C4-2B (cell line): ENCODE data around the gene SUPT6H.

Experiments
- H3K27ac ChIP-seq: fragments of 450-650 bp; 2 replicates; pipeline ENCODE4 v1.5.1; 2017
- ZFX ChIP-seq: fragments of 450-650 bp; IDR thresholded peaks from 2 replicates; pipeline ENCODE4 v1.6.1; 2017
- TF ChIP-seq, protein P1 (sequence below): fragments of 450-650 bp; conservative IDR thresholded peaks from 2 replicates; pipeline ENCODE4 v1.5.1; 2017; ENCODE audit warnings: mild to moderate bottlenecking

Gene SUPT6H

DNA sequence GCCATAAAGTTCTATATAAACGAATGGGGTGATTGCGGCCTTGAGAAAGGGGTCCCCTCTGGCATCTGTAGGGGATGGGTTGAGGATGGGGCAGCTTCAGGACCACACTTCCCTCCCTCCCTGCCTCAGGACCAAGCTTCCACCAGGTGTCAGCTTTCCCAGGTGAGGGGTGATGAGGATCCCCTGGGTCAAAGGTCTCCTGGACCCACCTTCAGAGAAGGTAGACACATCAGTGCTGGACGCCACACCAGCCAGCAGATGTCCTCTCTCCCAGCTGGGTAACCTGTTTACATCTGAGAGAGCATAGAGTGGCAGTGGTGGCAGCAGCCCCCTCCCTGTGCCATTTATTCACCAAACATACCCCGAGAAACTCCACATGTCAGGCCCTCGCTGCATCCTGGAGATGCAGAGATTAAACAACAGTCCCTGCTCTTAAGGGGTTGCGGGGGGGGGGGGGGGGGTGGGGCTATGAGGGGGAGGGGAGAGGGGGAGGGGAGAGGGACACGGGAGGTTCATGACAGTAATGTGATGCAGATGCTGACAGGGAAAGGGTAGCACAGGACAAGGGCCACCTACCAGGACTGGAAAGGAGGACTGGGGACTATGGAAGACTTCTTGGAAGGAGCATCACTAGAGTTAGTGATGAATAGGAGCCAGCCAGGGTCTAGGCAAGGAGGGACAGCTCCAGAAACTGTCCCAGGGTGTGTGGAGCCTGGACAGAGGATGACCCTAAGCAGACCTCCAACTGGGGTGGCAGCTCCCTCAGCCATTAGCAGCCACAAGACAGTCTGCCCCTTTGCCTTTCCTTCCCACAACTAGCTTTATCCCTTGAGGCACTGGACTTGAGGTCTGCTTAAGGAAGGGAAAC, 44.7 kb downstream of the SUPT6H start:
- H3K27ac ChIP-seq = no peak overlapping the region
- TF ChIP-seq, protein P1, sequence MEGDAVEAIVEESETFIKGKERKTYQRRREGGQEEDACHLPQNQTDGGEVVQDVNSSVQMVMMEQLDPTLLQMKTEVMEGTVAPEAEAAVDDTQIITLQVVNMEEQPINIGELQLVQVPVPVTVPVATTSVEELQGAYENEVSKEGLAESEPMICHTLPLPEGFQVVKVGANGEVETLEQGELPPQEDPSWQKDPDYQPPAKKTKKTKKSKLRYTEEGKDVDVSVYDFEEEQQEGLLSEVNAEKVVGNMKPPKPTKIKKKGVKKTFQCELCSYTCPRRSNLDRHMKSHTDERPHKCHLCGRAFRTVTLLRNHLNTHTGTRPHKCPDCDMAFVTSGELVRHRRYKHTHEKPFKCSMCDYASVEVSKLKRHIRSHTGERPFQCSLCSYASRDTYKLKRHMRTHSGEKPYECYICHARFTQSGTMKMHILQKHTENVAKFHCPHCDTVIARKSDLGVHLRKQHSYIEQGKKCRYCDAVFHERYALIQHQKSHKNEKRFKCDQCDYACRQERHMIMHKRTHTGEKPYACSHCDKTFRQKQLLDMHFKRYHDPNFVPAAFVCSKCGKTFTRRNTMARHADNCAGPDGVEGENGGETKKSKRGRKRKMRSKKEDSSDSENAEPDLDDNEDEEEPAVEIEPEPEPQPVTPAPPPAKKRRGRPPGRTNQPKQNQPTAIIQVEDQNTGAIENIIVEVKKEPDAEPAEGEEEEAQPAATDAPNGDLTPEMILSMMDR = no peak
- no peak for TF ChIP-seq ZFX

DNA sequence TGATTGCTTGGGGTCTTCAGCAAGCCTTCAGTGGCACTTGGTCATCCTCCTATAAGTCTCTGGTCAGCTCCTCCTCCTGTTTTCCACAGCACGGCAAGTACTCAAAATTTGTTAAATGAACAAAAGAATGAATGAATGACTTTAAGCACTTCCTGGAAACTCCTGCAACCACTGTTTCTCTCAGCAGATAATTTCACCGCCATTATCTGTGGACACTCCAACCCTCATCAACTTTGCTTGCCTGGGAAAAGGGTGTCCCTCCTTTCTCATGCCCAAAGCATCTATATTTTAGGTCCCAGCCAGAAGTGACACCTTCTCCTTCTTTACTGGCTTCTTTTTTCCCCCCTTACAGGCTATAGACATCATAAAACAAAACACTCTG, 45.3 kb downstream of the SUPT6H start:
- TF ChIP-seq, protein P1 = no peak
- no peak for TF ChIP-seq ZFX

DNA sequence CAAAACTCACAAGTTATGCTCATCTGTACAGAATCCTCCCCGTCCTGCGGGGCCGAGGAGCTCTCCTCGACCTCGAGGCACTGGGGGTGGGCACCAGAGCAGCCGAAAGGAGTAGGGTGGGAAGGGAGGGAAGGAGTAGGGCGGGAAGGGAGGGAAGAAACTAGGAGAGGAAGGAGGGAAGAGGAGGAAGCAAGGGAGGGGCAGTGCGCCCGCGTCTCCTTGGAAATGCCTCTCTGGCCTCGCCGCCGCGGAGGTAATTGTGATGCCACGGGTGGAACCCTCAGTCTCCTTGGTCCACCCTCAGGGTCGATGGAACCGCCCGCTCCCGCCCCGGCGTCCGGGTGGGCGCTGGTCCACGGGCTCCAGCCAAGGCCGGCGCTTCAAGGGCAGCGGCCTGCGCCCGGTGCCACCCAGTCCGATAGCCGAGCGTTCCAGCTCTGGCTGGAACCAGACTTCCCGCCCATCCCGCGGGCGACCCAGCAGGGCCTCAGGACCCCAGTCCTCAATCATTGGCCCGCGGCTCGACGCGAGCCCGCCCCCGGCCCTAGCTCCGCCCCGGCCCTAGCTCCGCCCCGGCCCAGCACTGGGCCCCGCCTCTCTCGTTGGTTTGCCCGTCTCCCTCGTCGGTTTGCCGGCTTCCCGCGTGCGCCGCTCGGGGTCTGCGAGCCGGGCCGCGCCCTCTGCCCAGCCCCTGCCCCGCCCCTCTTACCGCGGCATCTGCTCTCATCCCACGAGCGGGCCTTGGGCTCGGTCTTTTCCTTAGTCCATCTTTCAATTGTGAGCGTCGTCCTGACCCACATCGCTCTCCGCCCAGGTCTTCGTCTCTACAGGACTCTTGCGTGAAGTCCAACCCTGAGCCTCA, 49.1 kb downstream of the SUPT6H start:
- H3K27ac ChIP-seq = peak overlapping the region; percentile 57
- TF ChIP-seq, protein P1 = no peak
- peak; percentile 28; the same call in 1 of the 2 replicates for TF ChIP-seq ZFX

More for the DNA sequence above, 45.3 kb downstream of the SUPT6H start:
- H3K27ac ChIP-seq = no peak overlapping the region

DNA sequence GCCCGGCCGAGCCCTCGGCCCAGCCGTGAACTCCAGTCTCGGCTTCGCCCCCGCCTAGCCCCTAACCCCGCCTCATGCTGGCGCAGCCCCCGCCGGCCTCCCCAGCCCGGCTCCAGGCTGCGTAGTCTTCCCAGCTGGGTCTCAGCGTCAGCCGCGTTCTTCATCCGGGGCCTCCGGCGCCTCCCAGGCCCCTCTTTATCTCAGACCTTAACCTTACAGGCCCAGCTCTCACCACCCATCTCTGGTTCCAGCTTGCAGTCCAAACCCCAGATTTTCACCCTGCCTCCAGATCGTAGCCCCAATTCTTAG, 49.7 kb downstream of the SUPT6H start, which contains the start of gene PROCA1:
Gene PROCA1 (minus strand): TSS at position 166 of the 309 bp plus-strand sequence. CDS start 228 bp downstream, outside the sequence.
- H3K27ac ChIP-seq = peak within 1 kb of the TSS; percentile 57
- no peak for TF ChIP-seq ZFX
- TF ChIP-seq, protein P1 = no peak

DNA sequence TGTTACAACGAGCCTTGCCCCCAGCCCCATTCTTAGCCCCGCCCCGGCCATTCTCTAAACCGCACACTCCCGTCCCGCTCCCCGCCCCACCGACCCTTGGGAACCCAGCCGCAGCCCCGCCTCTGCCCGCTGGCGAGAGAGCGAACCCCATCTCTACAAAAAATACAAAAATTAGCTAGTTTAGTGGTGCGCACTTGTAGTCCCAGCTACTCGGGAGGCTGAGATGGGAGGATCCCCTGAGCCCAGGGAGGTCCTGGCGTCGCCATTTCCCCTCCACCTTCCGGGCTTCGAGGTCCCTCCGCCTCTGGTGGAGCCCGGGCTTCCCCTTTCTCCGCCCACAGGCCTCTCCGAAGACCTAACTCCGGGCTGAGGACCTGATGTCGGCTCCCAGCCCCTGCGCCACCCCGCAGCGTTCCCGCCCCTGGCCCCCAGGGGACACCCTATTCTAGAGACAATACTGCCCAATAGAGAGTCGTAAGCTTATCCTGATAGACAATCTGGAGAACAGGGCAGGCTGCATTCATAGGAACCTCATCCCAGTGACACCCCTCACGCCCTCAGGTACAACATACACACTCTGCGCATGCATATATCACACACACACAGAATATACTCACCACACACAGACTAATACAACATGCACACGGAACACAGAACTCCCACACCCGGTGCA, 50.2 kb downstream of the SUPT6H start:
- no peak for TF ChIP-seq ZFX
- TF ChIP-seq, protein P1 = no peak
- H3K27ac ChIP-seq = no peak overlapping the region; the same call in 1 of the 2 replicates

DNA sequence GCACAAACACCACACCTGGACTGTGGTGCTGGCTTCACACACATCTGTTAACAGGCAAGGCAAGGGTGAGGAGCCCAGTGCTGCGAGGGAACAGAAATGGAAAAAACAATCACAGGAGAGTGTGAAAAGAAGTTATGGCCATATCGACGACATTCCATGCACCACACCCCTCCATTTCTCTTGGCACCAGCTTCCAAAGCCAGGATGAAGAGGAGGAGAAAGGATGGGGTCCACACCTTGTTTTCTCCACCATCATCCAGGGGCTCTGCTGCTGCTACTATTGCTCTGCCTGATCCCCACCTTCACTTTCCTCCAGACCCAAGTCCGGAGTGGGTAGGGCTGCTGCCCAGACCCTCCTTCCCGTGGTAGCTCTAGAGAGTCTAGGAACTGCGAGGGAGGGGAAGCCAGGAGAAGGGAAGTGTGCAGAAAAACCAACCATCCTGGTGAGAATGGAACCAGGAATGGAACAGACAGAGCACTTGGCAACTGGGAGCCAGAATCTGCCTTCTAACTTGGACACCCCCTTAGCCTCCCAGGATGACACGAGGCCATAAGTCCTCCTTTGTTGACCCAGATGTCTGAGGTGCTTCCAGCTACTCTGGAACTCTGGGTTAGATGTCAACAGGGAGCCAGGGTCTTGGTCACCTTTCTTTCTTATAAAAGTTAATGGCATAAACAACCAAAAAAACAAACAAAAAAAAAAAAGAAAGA, 50.9 kb downstream of the SUPT6H start:
- no peak overlapping the region for H3K27ac ChIP-seq
- TF ChIP-seq, protein P1 = no peak
- TF ChIP-seq ZFX = no peak
